Tibial artery (tissue), 4 donors: Measurements from ENCODE around the gene SLC27A6.
"Not testable (repeated sequence)": the region's sequence is repeated elsewhere in the genome, so short reads cannot be mapped to it uniquely, and the experiment has no call there.

Experiments used
- DNase-seq, 2 donors: peaks; one replicate each; pipeline ENCODE4 v3.0.0-alpha.2; 2019
- H3K27ac ChIP-seq, 2 donors: fragments of 200-600 bp; sonication (generic) in 1 of 2; 1 replicate in 1 of 2; 2 replicates in 1 of 2; pipeline ENCODE4 v1.5.1; 2018 to 2019; ENCODE audit warnings: mild to moderate bottlenecking in 1 of 2
- H3K27me3 ChIP-seq, 2 donors: fragments of 200-600 bp; sonication (generic) in 1 of 2; one replicate each; pipeline versions ENCODE4 v1.5.1 to v1.6.0; 2016 to 2019
- H3K36me3 ChIP-seq, 3 donors: fragments of 200-600 bp; sonication (generic) in 2 of 3; one replicate each; pipeline ENCODE4 v1.5.1; 2016 to 2019; ENCODE audit warnings: mild to moderate bottlenecking in 2 of 3
- H3K4me1 ChIP-seq, 4 donors: fragments of 200-600 bp; sonication (generic) in 2 of 4; 1 replicate in 3 of 4; 2 replicates in 1 of 4; pipeline ENCODE4 v1.5.1; 2016 to 2019
- H3K4me3 ChIP-seq, 2 donors: fragments of 200-600 bp; sonication (generic) in 1 of 2; 1 replicate in 1 of 2; 2 replicates in 1 of 2; pipeline ENCODE4 v1.5.1; 2018 to 2019; ENCODE audit warnings: mild to moderate bottlenecking in 2 of 2
- H3K9me3 ChIP-seq, 3 donors: fragments of 200-600 bp; sonication (generic) in 1 of 3; one replicate each; pipeline ENCODE4 v1.5.1; 2016 to 2019
- intact Hi-C: fragments of 100-400 bp; cut with DNase I; formaldehyde crosslinking; loops from one replicate; pipeline ENCODE4 v1.15.0; 2023; ENCODE audit warnings: low total_unique reads
- TF ChIP-seq, protein P1 (sequence below), 2 experiments: fragments of 200-600 bp in 1 of 2; fragments of 450-650 bp in 1 of 2; IDR thresholded peaks; one replicate each; pipeline ENCODE4 v1.5.1; 2017 to 2019; ENCODE audit warnings: antibody characterized with exemption in 2 of 2, mild to moderate bottlenecking in 1 of 2, moderate library complexity in 1 of 2

The SLC27A6 gene

DNA sequence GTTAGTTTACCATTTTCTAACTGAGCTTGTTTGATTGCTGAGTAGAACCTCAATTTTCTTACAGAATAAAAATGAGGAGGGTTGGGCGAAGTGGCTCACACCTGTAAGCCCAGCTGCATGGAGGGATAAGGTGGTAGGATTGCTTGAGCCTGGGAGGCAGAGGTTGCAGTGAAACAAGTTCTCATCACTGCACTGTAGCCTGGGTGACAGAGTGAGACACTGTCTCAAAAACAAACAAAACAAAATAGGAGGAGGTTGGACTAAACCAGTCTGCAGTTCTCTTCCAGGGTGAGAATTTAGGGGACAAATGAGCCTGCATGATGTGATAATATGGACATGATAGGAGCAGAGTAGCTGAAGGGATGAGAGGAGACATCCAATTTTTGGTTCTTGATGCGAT, 57.3 kb downstream of the SLC27A6 start:
- Histone ChIP-seq H3K27ac (no peak overlapping the region), H3K9me3 (no peaks in the 10 kb centered on the region), H3K27me3 (no peaks in the 10 kb centered on the region), H3K4me3 (no peak overlapping the region), H3K36me3 (no peaks in the 10 kb centered on the region), H3K4me1 (no peaks in the 10 kb centered on the region)
- no peak for DNase-seq
- TF ChIP-seq, protein P1, sequence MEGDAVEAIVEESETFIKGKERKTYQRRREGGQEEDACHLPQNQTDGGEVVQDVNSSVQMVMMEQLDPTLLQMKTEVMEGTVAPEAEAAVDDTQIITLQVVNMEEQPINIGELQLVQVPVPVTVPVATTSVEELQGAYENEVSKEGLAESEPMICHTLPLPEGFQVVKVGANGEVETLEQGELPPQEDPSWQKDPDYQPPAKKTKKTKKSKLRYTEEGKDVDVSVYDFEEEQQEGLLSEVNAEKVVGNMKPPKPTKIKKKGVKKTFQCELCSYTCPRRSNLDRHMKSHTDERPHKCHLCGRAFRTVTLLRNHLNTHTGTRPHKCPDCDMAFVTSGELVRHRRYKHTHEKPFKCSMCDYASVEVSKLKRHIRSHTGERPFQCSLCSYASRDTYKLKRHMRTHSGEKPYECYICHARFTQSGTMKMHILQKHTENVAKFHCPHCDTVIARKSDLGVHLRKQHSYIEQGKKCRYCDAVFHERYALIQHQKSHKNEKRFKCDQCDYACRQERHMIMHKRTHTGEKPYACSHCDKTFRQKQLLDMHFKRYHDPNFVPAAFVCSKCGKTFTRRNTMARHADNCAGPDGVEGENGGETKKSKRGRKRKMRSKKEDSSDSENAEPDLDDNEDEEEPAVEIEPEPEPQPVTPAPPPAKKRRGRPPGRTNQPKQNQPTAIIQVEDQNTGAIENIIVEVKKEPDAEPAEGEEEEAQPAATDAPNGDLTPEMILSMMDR (IDR thresholded peaks at IDR 0.05), result no peak
- intact Hi-C loops, result no loop called here

DNA sequence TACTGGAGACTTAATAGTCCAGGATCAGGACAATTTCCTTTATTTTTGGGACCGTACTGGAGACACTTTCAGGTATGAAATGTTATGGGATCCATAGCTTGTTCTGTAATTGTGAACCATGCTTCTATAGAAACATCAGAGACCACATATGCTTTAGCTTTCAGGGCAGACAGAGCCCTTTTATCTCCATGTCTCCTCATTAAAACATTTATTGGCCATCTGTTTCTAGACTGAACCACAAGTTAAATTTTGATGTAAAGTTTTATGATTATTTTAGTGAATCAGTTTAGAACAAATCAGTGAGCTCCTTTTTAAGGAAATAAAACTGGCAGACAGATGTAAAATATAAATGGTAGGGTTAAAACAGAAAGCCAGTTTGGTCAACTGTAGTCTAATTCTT, 62.0 kb downstream of the SLC27A6 start:
- H3K4me1 ChIP-seq, result no peaks in the 10 kb centered on the region
- no peak for DNase-seq
- H3K27me3 ChIP-seq, result no peaks in the 10 kb centered on the region
- intact Hi-C loops, result no loop called here
- no peaks in the 10 kb centered on the region for H3K36me3 ChIP-seq
- no peak overlapping the region for H3K4me3 ChIP-seq
- TF ChIP-seq, protein P1 (IDR thresholded peaks at IDR 0.05), result no peak
- H3K9me3 ChIP-seq, result no peaks in the 10 kb centered on the region
- H3K27ac ChIP-seq, result no peak overlapping the region

DNA sequence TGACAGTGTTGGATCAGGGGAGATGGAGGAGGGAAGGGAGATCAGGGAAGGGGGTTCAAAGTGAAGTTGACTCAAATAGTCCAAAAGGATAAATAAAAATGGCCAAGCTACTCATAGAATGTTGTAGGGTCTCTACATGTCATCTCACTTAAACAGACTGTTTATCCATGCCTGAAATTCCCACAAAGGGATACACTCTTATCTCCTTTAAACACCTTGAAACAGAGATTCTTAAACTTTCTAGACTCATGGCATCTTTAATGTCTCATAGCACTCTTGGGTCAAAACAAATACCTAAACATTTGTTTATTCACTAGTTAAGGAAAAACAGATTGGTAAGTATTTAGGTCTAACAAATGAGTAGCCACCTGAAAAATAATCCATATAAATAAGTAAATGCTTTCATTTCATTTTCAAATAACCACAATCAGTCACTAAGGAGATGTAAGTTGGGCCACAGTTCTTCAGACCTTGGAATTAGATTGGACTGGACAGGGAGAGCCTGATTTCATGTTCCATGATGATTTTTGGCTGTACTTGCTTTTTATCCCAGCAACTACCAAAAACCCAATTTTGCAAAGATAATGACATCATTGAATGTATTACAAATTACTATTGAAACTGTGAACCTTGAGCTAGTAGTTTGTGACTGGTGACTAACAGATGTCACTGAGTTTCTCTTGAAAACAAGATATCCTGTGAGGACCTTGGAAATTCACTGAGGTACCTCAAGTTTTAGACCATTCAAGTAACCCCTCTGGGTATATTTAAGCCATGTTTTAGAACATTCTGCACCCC, 66.8 kb downstream of the SLC27A6 start:
- Histone ChIP-seq H3K36me3 (no peaks in the 10 kb centered on the region), H3K9me3 (no peaks in the 10 kb centered on the region), H3K27me3 (no peaks in the 10 kb centered on the region), H3K4me1 (no peaks in the 10 kb centered on the region), H3K4me3 (no peak overlapping the region), H3K27ac (no peak overlapping the region)
- no peak for DNase-seq
- TF ChIP-seq, protein P1 (IDR thresholded peaks at IDR 0.05), result no peak
- intact Hi-C loops, result no loop called here

DNA sequence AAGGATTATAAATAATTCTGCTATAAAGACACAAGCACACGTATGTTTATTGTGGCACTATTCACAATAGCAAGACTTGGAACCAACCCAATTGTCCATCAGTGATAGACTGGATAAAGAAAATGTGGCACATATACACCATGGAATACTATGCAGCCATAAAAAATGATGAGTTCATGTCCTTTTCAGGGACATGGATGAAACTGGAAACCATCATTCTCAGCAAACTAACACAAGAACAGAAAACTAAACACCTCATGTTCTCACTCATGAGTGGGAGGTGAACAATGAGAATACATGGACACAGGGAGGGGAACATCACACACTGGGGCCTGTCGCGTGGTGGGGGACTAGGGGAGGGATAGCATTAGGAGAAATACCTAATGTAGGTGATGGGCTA, 71.0 kb downstream of the SLC27A6 start:
- H3K27me3 ChIP-seq, H3K27ac ChIP-seq, intact Hi-C loops, H3K4me3 ChIP-seq, DNase-seq, H3K9me3 ChIP-seq, H3K4me1 ChIP-seq, H3K36me3 ChIP-seq: not testable (repeated sequence)

DNA sequence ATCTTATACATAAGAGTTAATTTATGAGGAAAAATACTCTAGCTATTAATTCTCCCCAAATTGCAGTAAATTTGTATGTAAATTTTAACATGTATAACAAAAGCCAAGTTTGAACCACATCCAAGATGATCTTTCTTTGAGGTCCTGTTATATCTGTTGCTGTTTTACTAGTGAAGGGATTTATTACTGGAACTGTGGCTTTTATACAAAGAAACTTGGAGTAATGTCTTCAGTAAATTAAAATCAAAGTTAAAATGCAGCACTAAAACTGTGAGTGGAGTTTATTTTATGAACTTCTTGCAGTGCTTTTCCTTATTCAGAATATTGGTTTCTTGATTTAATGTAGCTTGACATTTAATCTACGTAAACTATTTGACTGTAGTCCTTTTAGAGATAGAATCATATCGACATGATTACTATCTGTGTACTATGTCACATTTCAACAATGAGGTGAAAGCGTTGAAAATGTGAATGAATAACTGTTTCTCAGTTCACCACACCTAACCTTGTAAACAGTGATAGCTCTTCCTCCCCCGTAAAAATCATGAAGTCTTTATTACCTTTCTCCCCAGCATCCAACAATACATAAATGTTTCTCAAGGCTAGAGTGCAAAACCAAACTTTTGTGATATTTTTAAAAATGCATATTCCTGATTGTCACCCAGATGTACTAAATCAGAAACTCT, 76.1 kb downstream of the SLC27A6 start:
- H3K36me3 ChIP-seq, result no peaks in the 10 kb centered on the region
- no peak overlapping the region for H3K27ac ChIP-seq
- no peak overlapping the region for H3K4me3 ChIP-seq
- H3K27me3 ChIP-seq, result no peaks in the 10 kb centered on the region
- TF ChIP-seq, protein P1 (IDR thresholded peaks at IDR 0.05), result no peak
- intact Hi-C loops, result no loop called here
- no peaks in the 10 kb centered on the region for H3K4me1 ChIP-seq
- peaks cover 0 to 18% (median 11%) of the 10 kb centered on the region in 3 donors for H3K9me3 ChIP-seq
- DNase-seq, result no peak

DNA sequence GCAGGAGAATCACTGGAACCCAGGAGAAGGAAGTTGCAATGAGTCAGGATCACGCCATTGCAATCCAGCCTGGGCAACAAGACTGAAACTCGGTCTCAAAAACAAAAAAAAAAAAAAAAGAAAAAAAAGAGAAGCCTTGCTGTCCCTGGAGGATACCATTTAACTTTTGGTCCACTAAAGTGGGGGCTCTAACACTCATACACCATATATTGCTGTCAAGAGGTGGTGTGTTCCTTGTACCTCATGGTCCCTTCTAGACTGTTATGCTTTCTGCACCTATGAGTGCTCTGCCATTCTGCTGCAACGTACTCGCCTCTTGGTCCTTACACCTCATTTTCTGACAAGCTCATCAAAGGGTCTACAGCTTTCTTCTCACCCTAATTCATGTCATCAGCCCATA, 77.0 kb downstream of the SLC27A6 start:
- intact Hi-C loops, result no loop called here
- TF ChIP-seq, protein P1 (IDR thresholded peaks at IDR 0.05), result no peak
- Histone ChIP-seq H3K9me3 (peaks cover 0 to 18% (median 11%) of the 10 kb centered on the region in 3 donors), H3K4me3 (no peak overlapping the region), H3K4me1 (no peaks in the 10 kb centered on the region), H3K27ac (no peak overlapping the region), H3K36me3 (no peaks in the 10 kb centered on the region), H3K27me3 (no peaks in the 10 kb centered on the region)
- DNase-seq, result no peak
